Islet of Langerhans (tissue), 1 donor: ENCODE data around the gene TKTL1.

Experiments used
- FAIRE-seq: peaks from one replicate; lab custom pipeline; 2011; peaks lifted over from hg19 to GRCh38; lab: Jason Lieb, UNC

TKTL1 gene

DNA sequence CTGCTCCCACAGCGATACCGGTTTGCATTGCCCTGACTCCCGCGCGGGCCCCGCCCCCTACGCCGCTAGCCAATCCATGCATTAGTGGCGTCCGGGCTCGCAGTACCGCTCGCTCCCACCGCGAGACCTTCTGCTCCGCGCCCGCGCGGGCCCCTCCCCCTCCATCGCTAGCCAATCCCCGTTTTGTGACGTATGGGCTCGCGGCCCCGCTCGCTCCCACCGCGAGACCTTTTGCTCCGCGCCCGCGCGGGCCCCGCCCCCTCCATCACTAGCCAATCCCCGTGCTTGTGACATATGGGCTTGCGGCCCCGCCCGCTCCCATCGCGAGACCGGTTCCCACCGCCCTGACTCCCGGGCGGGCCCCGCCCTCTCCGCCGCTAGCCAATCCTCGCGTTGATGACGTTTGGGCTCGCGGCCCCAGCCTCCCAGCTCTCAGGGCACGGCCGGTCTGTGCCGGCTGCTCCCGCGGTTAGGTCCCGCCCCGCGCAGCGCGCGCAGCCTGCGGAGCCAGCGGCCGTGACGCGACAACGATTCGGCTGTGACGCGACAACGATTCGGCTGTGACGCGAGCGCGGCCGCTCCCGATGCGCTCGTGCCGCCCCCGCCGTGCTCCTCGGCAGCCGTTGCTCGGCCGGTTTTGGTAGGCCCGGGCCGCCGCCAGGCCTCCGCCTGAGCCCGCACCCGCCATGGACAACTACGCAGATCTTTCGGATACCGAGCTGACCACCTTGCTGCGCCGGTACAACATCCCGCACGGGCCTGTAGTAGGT, 83.4 kb downstream of the TKTL1 start, which contains the start of gene EMD:
TSS of gene EMD (plus strand) at position 497 of the 770 bp plus-strand sequence. CDS start at position 687, 190 bp downstream.
- peak; percentile 72 for FAIRE-seq

DNA sequence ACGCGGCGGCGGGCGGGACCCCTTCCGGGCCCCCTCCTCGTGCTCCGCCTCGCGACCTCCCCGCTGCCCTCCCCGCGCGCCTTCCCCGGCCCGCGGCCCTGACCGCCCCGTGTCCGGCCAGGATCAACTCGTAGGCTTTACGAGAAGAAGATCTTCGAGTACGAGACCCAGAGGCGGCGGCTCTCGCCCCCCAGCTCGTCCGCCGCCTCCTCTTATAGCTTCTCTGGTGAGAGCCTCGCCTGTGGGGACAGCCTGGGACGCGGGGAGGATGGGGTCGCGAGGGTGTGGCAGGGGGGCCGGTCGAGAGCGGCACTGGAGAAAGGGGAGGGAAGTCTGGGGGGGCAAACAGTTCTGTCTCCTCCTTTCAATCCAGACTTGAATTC, 84.0 kb downstream of the TKTL1 start:
- no peak for FAIRE-seq
